Measurements from ENCODE around the gene OSBPL10.

DNA sequence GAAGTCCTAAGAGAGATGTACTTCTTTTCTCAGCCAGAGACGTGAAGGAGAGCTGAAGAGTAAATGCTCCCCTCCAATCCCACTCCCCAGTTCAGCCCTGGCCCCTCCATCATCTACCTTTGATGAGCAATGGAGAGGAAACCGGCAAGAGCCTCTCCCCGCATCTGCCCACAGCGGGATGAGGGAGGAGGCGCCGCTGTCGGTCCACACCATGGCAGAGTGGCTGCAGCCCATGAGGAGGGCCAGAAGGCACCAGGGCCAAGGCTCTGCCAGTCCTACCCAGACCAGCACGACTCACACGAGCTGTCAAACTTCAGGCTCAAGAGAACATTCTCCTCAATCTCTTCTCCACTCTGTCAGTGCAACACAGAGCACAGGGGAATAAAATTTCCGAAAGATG is 129.8 kb downstream of the OSBPL10 start:
- TF ChIP-seq EZH2phosphoT487 (IDR thresholded peaks at IDR 0.05; ENCODE audit: insufficient read depth, low read depth) (no peak), EZH2 (IDR thresholded peaks at IDR 0.05; ENCODE audit: insufficient read depth, poor library complexity, severe bottlenecking) (no peak)

Data from GM23248 (cell line).